ENCODE results near the gene DZIP3. TPM values are rescaled to one million over a fixed set of nuclear protein-coding genes. Genes with fewer than 3 reads are reported as not detected.

The DZIP3 gene
- total and polyA plus RNA-seq, 2 experiments from 2014 or later = 5.4 to 6.5 TPM

GRCh38 chr3:108736821-108737220 lies 147.3 kb downstream of the DZIP3 start:
- Histone ChIP-seq H3K9me2 (ENCODE audit: insufficient read depth) (no peaks in the 10 kb centered on the region), H3K4me1 (ENCODE audit: insufficient read depth) (no peaks in the 10 kb centered on the region), H3K27me3 (replicated peaks; ENCODE audit: insufficient read depth) (no peaks in the 10 kb centered on the region; the same call in 1 of the 2 replicates), H4K20me1 (ENCODE audit: insufficient read depth) (no peaks in the 10 kb centered on the region), H3K4me2 (ENCODE audit: unreplicated experiment) (no peak overlapping the region), H3F3A (ENCODE audit: insufficient read depth) (no peaks in the 10 kb centered on the region), H3K4me3 (no peak overlapping the region), H3K79me2 (ENCODE audit: insufficient read depth) (no peaks in the 10 kb centered on the region), H2AFZ (no peak overlapping the region), H3K9me3 (ENCODE audit: low read depth) (no peaks in the 10 kb centered on the region), H3K36me3 (ENCODE audit: low read depth) (no peaks in the 10 kb centered on the region), H3K9ac (no peak overlapping the region), H3K27ac (no peak overlapping the region)
- 18 to 21% methylated on average over 6 of the region's 6 CpGs for WGBS, 2 experiments (ENCODE audit: low coverage in 1 of 2, low lambda C conversion rate in 2 of 2, missing lambda C conversion rate in 2 of 2)
- DNase-seq = no peak
- TF ChIP-seq EZH2phosphoT487 (IDR thresholded peaks at IDR 0.05; ENCODE audit: insufficient read depth, low read depth) = no peak
- TF ChIP-seq EZH2 (IDR thresholded peaks at IDR 0.05; ENCODE audit: insufficient read depth, poor library complexity, severe bottlenecking) = no peak
- in situ Hi-C loops (cut with MboI) = no loop called here

- no peak overlapping the region for H3K4me3 ChIP-seq
- DNase-seq = no peak
- in situ Hi-C loops (cut with MboI) = no loop called here
Observed at GRCh38 chr3:108742929-108743328, 153.4 kb downstream of the DZIP3 start.

More at GRCh38 chr3:108742929-108743328, 153.4 kb downstream of the DZIP3 start:
- Histone ChIP-seq H2AFZ (no peak overlapping the region), H3K9me3 (ENCODE audit: low read depth) (no peaks in the 10 kb centered on the region), H3K27ac (no peak overlapping the region), H3K9me2 (ENCODE audit: insufficient read depth) (no peaks in the 10 kb centered on the region), H3K4me2 (ENCODE audit: unreplicated experiment) (no peak overlapping the region), H3K9ac (no peak overlapping the region), H3K27me3 (replicated peaks; ENCODE audit: insufficient read depth) (no peaks in the 10 kb centered on the region), H4K20me1 (ENCODE audit: insufficient read depth) (no peaks in the 10 kb centered on the region), H3K4me1 (ENCODE audit: insufficient read depth) (no peaks in the 10 kb centered on the region), H3K36me3 (ENCODE audit: low read depth) (no peaks in the 10 kb centered on the region), H3K79me2 (ENCODE audit: insufficient read depth) (no peaks in the 10 kb centered on the region), H3F3A (ENCODE audit: insufficient read depth) (no peaks in the 10 kb centered on the region)
- 21 to 33% methylated on average over 1 of the region's 1 CpG for WGBS, 2 experiments (ENCODE audit: low coverage in 1 of 2, low lambda C conversion rate in 2 of 2, missing lambda C conversion rate in 2 of 2)
- TF ChIP-seq EZH2 (IDR thresholded peaks at IDR 0.05; ENCODE audit: insufficient read depth, poor library complexity, severe bottlenecking) (no peak), EZH2phosphoT487 (IDR thresholded peaks at IDR 0.05; ENCODE audit: insufficient read depth, low read depth) (no peak)

Small RNAs within 50 kb of the gene (small RNA-seq; reads per million reads assigned to genes)
- gene AC092185.1 (ENCODE audit: low read depth, low replicate concordance) (not detected), gene RF00156 (ENCODE audit: low read depth, low replicate concordance) (not detected)

Other genes starting within 250 kb of the DZIP3 start
- 0.11 TPM in 1 of 2 replicates, not detected in the other for gene MYH15, start 79.1 kb upstream of the DZIP3 start, total RNA-seq (2014; rRNA removed; shearing (Covaris generic))
- gene MYH15, start 79.1 kb upstream of the DZIP3 start, polyA plus RNA-seq (2016; fragmentation: Nextera tagmentation; extraction: Ambion mirVana) = 0.08 TPM in 1 of 2 replicates, not detected in the other
- 13.7 and 13.9 TPM in 2 replicates for gene CIP2A, start 284 bp upstream of the DZIP3 start, total RNA-seq (2014; rRNA removed; shearing (Covaris generic))
- gene CIP2A, start 284 bp upstream of the DZIP3 start, polyA plus RNA-seq (2016; fragmentation: Nextera tagmentation; extraction: Ambion mirVana) = 9.7 and 10.5 TPM in 2 replicates
- gene RETNLB, start 167.7 kb downstream of the DZIP3 start, total RNA-seq (2014; rRNA removed; shearing (Covaris generic)) = not detected in 2 replicates
- gene RETNLB, start 167.7 kb downstream of the DZIP3 start, polyA plus RNA-seq (2016; fragmentation: Nextera tagmentation; extraction: Ambion mirVana) = not detected in 2 replicates
- gene TRAT1, start 233.1 kb downstream of the DZIP3 start, total RNA-seq (2014; rRNA removed; shearing (Covaris generic)) = not detected in 2 replicates
- gene TRAT1, start 233.1 kb downstream of the DZIP3 start, polyA plus RNA-seq (2016; fragmentation: Nextera tagmentation; extraction: Ambion mirVana) = not detected in 2 replicates

Data from GM23248 (cell line).